Keratinocyte (primary cell): ENCODE results near the gene VAMP8. TPM values are rescaled to one million over a fixed set of nuclear protein-coding genes. Genes with fewer than 3 reads are reported as not detected.

Source experiments
- DNase-seq: peaks from one replicate; pipeline ENCODE4 v3.0.0-alpha.2; 2011; ENCODE audit warnings: low read depth, missing footprints, low spot score
- FAIRE-seq: peaks from 2 replicates; lab custom pipeline; 2011; peaks lifted over from hg19 to GRCh38; lab: Jason Lieb, UNC
- H2AFZ ChIP-seq: 2 replicates; pipeline ENCODE4 v1.6.0; 2012; ENCODE audit warnings: low read length, control low read depth, inconsistent platforms; ENCODE audit not compliant: control insufficient read depth
- H3K27ac ChIP-seq: 2 replicates; pipeline ENCODE4 v1.5.1; 2011; ENCODE audit warnings: low read length; ENCODE audit not compliant: control insufficient read depth, insufficient read depth
- H3K27me3 ChIP-seq: 3 replicates; pipeline ENCODE4 v1.6.0; 2011; ENCODE audit warnings: low read length; ENCODE audit not compliant: control insufficient read depth, insufficient read depth; ENCODE audit errors: extremely low read depth
- H3K36me3 ChIP-seq, 2 experiments: 2 replicates in 1 of 2; 3 replicates in 1 of 2; pipeline ENCODE4 v1.5.1; 2011; ENCODE audit warnings: low read length in 2 of 2, mild to moderate bottlenecking in 1 of 2; ENCODE audit not compliant: control insufficient read depth in 2 of 2, insufficient read depth in 2 of 2; ENCODE audit errors: extremely low read depth in 1 of 2
- H3K4me1 ChIP-seq: 3 replicates; pipeline ENCODE4 v1.5.1; 2011; ENCODE audit warnings: low read length; ENCODE audit not compliant: control insufficient read depth, insufficient read depth; ENCODE audit errors: extremely low read depth
- H3K4me2 ChIP-seq: 3 replicates; pipeline ENCODE4 v1.6.0; 2011; ENCODE audit warnings: low read depth, low read length; ENCODE audit not compliant: control insufficient read depth, insufficient read depth; ENCODE audit errors: extremely low read depth
- H3K4me3 ChIP-seq, 3 experiments: fragments of 200-600 bp in 1 of 3; sonication (generic) in 1 of 3; 2 replicates in 2 of 3; 3 replicates in 1 of 3; pipeline ENCODE4 v1.5.1; 2011 to 2016; ENCODE audit warnings: low read length in 3 of 3, mild to moderate bottlenecking in 3 of 3, control low read depth in 2 of 3, inconsistent platforms in 1 of 3, low read depth in 1 of 3, mixed read lengths in 1 of 3, mixed run types in 1 of 3, moderate library complexity in 1 of 3; ENCODE audit not compliant: control insufficient read depth in 2 of 3, insufficient read depth in 2 of 3; ENCODE audit errors: extremely low read depth in 1 of 3
- H3K79me2 ChIP-seq: 2 replicates; pipeline ENCODE4 v1.6.0; 2012; ENCODE audit warnings: low read length; ENCODE audit not compliant: control insufficient read depth, insufficient read depth
- H3K9ac ChIP-seq: 3 replicates; pipeline ENCODE4 v1.6.0; 2011; ENCODE audit warnings: low read length; ENCODE audit not compliant: control insufficient read depth, insufficient read depth; ENCODE audit errors: extremely low read depth
- H3K9me1 ChIP-seq: 3 replicates; pipeline ENCODE4 v1.6.0; 2011; ENCODE audit warnings: low read length; ENCODE audit not compliant: control insufficient read depth, insufficient read depth; ENCODE audit errors: extremely low read depth
- H3K9me3 ChIP-seq: 2 replicates; pipeline ENCODE4 v1.5.1; 2012; ENCODE audit warnings: low read depth, low read length; ENCODE audit not compliant: control insufficient read depth
- H4K20me1 ChIP-seq: 3 replicates; pipeline ENCODE4 v1.6.0; 2011; ENCODE audit warnings: low read length; ENCODE audit not compliant: control insufficient read depth, insufficient read depth; ENCODE audit errors: extremely low read depth
- EZH2 ChIP-seq: IDR thresholded peaks from one replicate; pipeline ENCODE4 v1.6.1; 2012; ENCODE audit warnings: inconsistent platforms, mild to moderate bottlenecking, low read length, moderate library complexity
- dilution Hi-C: fragments of 300-500 bp; cut with MboI; formaldehyde crosslinking; loops from one replicate; pipeline ENCODE4 v1.7.0; 2020; ENCODE audit warnings: low sequenced_read_pairs; ENCODE audit not compliant: extremely low pct_ligation_motif_present
- polyA plus RNA-seq, 5 experiments: library from polyadenylated mRNA; depleted of rRNA in 3 of 5; stranded (reverse) in 3 of 5; stranded (forward) in 1 of 5; unstranded in 1 of 5; fragments of >200 nt; gene quantifications; 1 replicate in 1 of 5; 2 replicates in 3 of 5; 3 replicates in 1 of 5; pipeline versions ENCODE4 v1.2.1 to v1.2.3, GENCODE V29; 2011 to 2012; ENCODE audit warnings: missing spikeins in 2 of 5, low read depth in 1 of 5, low replicate concordance in 1 of 5
- TF ChIP-seq, protein P1 (sequence below), 3 experiments: IDR thresholded peaks in 1 of 3; conservative IDR thresholded peaks in 1 of 3; optimal IDR thresholded peaks in 1 of 3; 2 replicates in 2 of 3; 3 replicates in 1 of 3; pipeline versions ENCODE3 to v1.5.1; 2011; ENCODE audit warnings: low read length in 3 of 3, mild to moderate bottlenecking in 3 of 3, moderate library complexity in 2 of 3, control low read depth in 1 of 3, inconsistent platforms in 1 of 3; ENCODE audit not compliant: insufficient read depth in 2 of 3; ENCODE audit errors: extremely low read depth in 1 of 3

The VAMP8 gene
- polyA plus RNA-seq, 1 donor (not counting 4 experiments of a cell fraction or from before 2014, with no cell fraction given), result 385 TPM

DNA sequence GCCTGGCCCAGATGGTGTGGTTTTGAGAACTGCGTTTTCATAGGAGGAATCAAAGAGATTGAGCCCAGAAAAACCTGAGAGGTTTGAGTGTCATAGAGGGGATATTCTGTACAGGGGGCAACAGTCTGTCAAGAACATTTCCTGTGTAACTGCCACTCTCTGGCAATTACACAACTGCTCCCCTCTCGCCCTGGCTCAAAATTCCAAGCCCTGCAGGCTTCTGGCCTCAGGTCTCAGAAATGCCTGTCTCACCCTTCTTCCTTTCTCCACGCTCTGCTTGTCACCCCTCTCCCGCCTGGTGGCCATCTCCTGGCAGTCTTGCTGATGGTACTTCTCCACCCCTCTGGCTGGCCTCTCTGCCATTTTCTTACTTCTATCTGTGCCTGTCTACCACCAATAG is 10.8 kb downstream of the VAMP8 start:
- no peak overlapping the region for H3K4me3 ChIP-seq
- H3K79me2 ChIP-seq, result no peaks in the 10 kb centered on the region
- TF ChIP-seq EZH2, result no peak
- TF ChIP-seq, protein P1, sequence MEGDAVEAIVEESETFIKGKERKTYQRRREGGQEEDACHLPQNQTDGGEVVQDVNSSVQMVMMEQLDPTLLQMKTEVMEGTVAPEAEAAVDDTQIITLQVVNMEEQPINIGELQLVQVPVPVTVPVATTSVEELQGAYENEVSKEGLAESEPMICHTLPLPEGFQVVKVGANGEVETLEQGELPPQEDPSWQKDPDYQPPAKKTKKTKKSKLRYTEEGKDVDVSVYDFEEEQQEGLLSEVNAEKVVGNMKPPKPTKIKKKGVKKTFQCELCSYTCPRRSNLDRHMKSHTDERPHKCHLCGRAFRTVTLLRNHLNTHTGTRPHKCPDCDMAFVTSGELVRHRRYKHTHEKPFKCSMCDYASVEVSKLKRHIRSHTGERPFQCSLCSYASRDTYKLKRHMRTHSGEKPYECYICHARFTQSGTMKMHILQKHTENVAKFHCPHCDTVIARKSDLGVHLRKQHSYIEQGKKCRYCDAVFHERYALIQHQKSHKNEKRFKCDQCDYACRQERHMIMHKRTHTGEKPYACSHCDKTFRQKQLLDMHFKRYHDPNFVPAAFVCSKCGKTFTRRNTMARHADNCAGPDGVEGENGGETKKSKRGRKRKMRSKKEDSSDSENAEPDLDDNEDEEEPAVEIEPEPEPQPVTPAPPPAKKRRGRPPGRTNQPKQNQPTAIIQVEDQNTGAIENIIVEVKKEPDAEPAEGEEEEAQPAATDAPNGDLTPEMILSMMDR (optimal IDR thresholded peaks at IDR 0.05 in 1 of 3, IDR thresholded peaks at IDR 0.05 in 1 of 3, conservative IDR thresholded peaks at IDR 0.05 in 1 of 3; ENCODE audit: extremely low read depth in 1 of 3, insufficient read depth in 2 of 3, low read length in 3 of 3), result no peak
- peaks cover 23% of the 10 kb centered on the region for H3K4me1 ChIP-seq
- H3K9ac ChIP-seq, result no peak overlapping the region
- no peak overlapping the region for H3K4me2 ChIP-seq
- DNase-seq (no peak), FAIRE-seq (no peak)
- H3K27me3 ChIP-seq, result no peaks in the 10 kb centered on the region
- H3K36me3 ChIP-seq, result no peaks in the 10 kb centered on the region
- dilution Hi-C loops, result no loop called here
- no peaks in the 10 kb centered on the region for H3K9me1 ChIP-seq
- no peak overlapping the region for H3K27ac ChIP-seq
- no peaks in the 10 kb centered on the region for H4K20me1 ChIP-seq
- no peaks in the 10 kb centered on the region for H3K9me3 ChIP-seq
- no peak overlapping the region for H2AFZ ChIP-seq

DNA sequence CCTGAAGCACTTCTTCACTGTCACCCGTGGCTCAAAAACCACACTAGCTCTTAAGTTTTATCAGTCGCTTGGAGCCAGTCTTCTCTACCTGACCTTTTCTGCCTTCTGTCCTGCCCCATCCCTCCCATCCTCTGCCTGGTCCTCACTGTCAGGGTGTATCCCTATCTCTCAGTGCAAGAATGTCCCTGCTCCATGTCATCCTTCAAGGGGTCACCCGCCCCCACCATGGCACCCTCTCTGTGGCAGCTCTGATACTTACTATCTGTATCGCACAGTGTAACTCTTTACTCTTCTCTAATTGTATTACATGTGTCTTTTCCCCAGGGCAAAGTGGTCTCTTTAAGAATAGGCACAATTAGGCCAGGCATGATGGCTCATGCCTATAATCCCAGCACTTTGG is 11.3 kb downstream of the VAMP8 start:
- peaks cover 23% of the 10 kb centered on the region for H3K4me1 ChIP-seq
- no peak overlapping the region for H3K9ac ChIP-seq
- no peaks in the 10 kb centered on the region for H3K27me3 ChIP-seq
- no peaks in the 10 kb centered on the region for H3K9me1 ChIP-seq
- no peak overlapping the region for H3K4me2 ChIP-seq
- dilution Hi-C loops, result no loop called here
- no peaks in the 10 kb centered on the region for H4K20me1 ChIP-seq
- no peaks in the 10 kb centered on the region for H3K79me2 ChIP-seq
- TF ChIP-seq, protein P1 (optimal IDR thresholded peaks at IDR 0.05 in 1 of 3, IDR thresholded peaks at IDR 0.05 in 1 of 3, conservative IDR thresholded peaks at IDR 0.05 in 1 of 3; ENCODE audit: extremely low read depth in 1 of 3, insufficient read depth in 2 of 3, low read length in 3 of 3), result no peak
- no peak for TF ChIP-seq EZH2
- H2AFZ ChIP-seq, result no peak overlapping the region
- no peaks in the 10 kb centered on the region for H3K36me3 ChIP-seq
- DNase-seq (no peak), FAIRE-seq (no peak)
- no peak overlapping the region for H3K27ac ChIP-seq
- H3K4me3 ChIP-seq, result no peak overlapping the region
- H3K9me3 ChIP-seq, result no peaks in the 10 kb centered on the region
